Endothelial cell of umbilical vein (primary cell): ENCODE measurements around the gene SEMA3E. TPM values are rescaled to one million over a fixed set of nuclear protein-coding genes. Genes with fewer than 3 reads are reported as not detected.

Experiments used
- BruUV-seq: library from RNA; stranded (reverse); fragments of 400-500 nt; replicated peaks from 2 replicates; lab custom pipeline; 2021; lab: Mats Ljungman, UMichigan
- CTCF ChIA-PET: fragments of 300-600, 350-600 bp; sonication (Branson Sonifier 250); formaldehyde crosslinking; loops from one replicate; lab custom pipeline; 2021; ENCODE audit warnings: antibody characterized with exemption, inconsistent platforms; lab: Charles Lee
- POLR2A ChIA-PET: fragments of 300-600, 350-600 bp; sonication (Branson Sonifier 250); formaldehyde crosslinking; loops from one replicate; lab custom pipeline; 2021; ENCODE audit warnings: antibody characterized with exemption, inconsistent platforms; lab: Charles Lee
- DNase-seq: peaks from one replicate; pipeline ENCODE4 v3.0.0-alpha.2; 2011; ENCODE audit warnings: low read depth, low spot score
- FAIRE-seq: peaks from 2 replicates; lab custom pipeline; 2011; peaks lifted over from hg19 to GRCh38; lab: Jason Lieb, UNC
- H2AFZ ChIP-seq: 2 replicates; pipeline ENCODE4 v1.6.0; 2012; ENCODE audit warnings: low read depth, low read length, control low read depth, inconsistent platforms
- H3K27ac ChIP-seq: 2 replicates; pipeline ENCODE4 v1.5.1; 2011; ENCODE audit warnings: low read depth, mild to moderate bottlenecking, control low read depth, low read length, moderate library complexity; ENCODE audit not compliant: insufficient read depth
- H3K27me3 ChIP-seq, 2 experiments: 2 replicates each; pipeline versions ENCODE4 v1.6.0 to v1.6.1; 2011; ENCODE audit warnings: low read length in 2 of 2, mixed read lengths in 1 of 2; ENCODE audit not compliant: control insufficient read depth in 2 of 2, insufficient read depth in 2 of 2
- H3K36me3 ChIP-seq, 2 experiments: 2 replicates in 1 of 2; 3 replicates in 1 of 2; pipeline ENCODE4 v1.5.1; 2011; ENCODE audit warnings: low read length in 2 of 2, mild to moderate bottlenecking in 1 of 2, moderate library complexity in 1 of 2; ENCODE audit not compliant: control insufficient read depth in 2 of 2, insufficient read depth in 2 of 2; ENCODE audit errors: extremely low read depth in 1 of 2
- H3K4me1 ChIP-seq: 3 replicates; pipeline ENCODE4 v1.5.1; 2011; ENCODE audit warnings: mild to moderate bottlenecking, low read length; ENCODE audit not compliant: control insufficient read depth, insufficient read depth; ENCODE audit errors: extremely low read depth
- H3K4me2 ChIP-seq: 2 replicates; pipeline ENCODE4 v1.6.1; 2011; ENCODE audit warnings: low read length, control low read depth, mixed read lengths; ENCODE audit not compliant: insufficient read depth
- H3K4me3 ChIP-seq, 3 experiments: fragments of 200-600 bp in 1 of 3; sonication (generic), shearing (Covaris generic) in 1 of 3; replicated peaks in 1 of 3; 2 replicates each; pipeline ENCODE4 v1.5.1; 2011 to 2016; ENCODE audit warnings: control low read depth in 3 of 3, low read length in 3 of 3, mild to moderate bottlenecking in 2 of 3, inconsistent platforms in 1 of 3, low read depth in 1 of 3, moderate library complexity in 1 of 3; ENCODE audit not compliant: insufficient read depth in 1 of 3
- H3K79me2 ChIP-seq: 2 replicates; pipeline ENCODE4 v1.6.0; 2012; ENCODE audit warnings: low read length, inconsistent platforms; ENCODE audit not compliant: control insufficient read depth, insufficient read depth
- H3K9ac ChIP-seq: replicated peaks from 2 replicates; pipeline ENCODE3; 2011; ENCODE audit warnings: low read length, control low read depth; ENCODE audit not compliant: insufficient read depth; ENCODE audit errors: extremely low read depth
- H3K9me1 ChIP-seq: replicated peaks from 3 replicates; pipeline ENCODE4 v1.6.0; 2011; ENCODE audit warnings: mild to moderate bottlenecking, low read length; ENCODE audit not compliant: control insufficient read depth, insufficient read depth; ENCODE audit errors: extremely low read depth
- H3K9me3 ChIP-seq: replicated peaks from 2 replicates; pipeline ENCODE4 v1.5.1; 2012; ENCODE audit warnings: low read length, inconsistent platforms; ENCODE audit not compliant: control insufficient read depth, insufficient read depth
- H4K20me1 ChIP-seq: replicated peaks from 2 replicates; pipeline ENCODE3; 2011; ENCODE audit warnings: mild to moderate bottlenecking, low read length; ENCODE audit not compliant: control insufficient read depth, insufficient read depth; ENCODE audit errors: extremely low read depth
- CTCF ChIP-seq, 2 donors: IDR thresholded peaks; 1 replicate in 1 of 2; 2 replicates in 1 of 2; pipeline ENCODE4 v1.5.1; 2011; ENCODE audit warnings: low read length in 2 of 2, mild to moderate bottlenecking in 2 of 2, moderate library complexity in 2 of 2, control low read depth in 1 of 2, inconsistent platforms in 1 of 2, low read depth in 1 of 2; ENCODE audit not compliant: insufficient read depth in 1 of 2; ENCODE audit errors: extremely low read depth in 1 of 2
- EZH2 ChIP-seq: IDR thresholded peaks from 2 replicates; pipeline ENCODE4 v1.6.1; 2012; ENCODE audit warnings: borderline replicate concordance, low read depth, mild to moderate bottlenecking, moderate library complexity, low read length, inconsistent platforms; ENCODE audit not compliant: severe bottlenecking
- FOS ChIP-seq: IDR thresholded peaks from 2 replicates; pipeline ENCODE4 v1.6.1; 2011; ENCODE audit warnings: mild to moderate bottlenecking, low read length, moderate library complexity, borderline replicate concordance; ENCODE audit not compliant: insufficient read depth
- GATA2 ChIP-seq: IDR thresholded peaks from 2 replicates; pipeline ENCODE4 v1.7.0; 2011; ENCODE audit warnings: low read depth, mild to moderate bottlenecking, moderate library complexity, mixed read lengths, low read length; ENCODE audit not compliant: insufficient read length, insufficient read depth
- JUN ChIP-seq: IDR thresholded peaks from 2 replicates; pipeline ENCODE4 v1.6.1; 2011; ENCODE audit warnings: borderline replicate concordance, low read depth; ENCODE audit not compliant: insufficient read length, insufficient read depth
- MAX ChIP-seq: IDR thresholded peaks from 2 replicates; pipeline ENCODE4 v1.6.1; 2011; ENCODE audit not compliant: insufficient read depth, insufficient read length
- MYC ChIP-seq: IDR thresholded peaks from one replicate; pipeline ENCODE4 v1.6.1; 2011; ENCODE audit warnings: mild to moderate bottlenecking, low read depth, low read length
- POLR2A ChIP-seq: IDR thresholded peaks from 2 replicates; pipeline ENCODE4 v1.6.1; 2012; ENCODE audit warnings: low read depth, mild to moderate bottlenecking, control low read depth, low read length
- POLR2AphosphoS5 ChIP-seq: IDR thresholded peaks from 2 replicates; pipeline ENCODE4 v1.6.1; 2012; ENCODE audit warnings: low read depth, mild to moderate bottlenecking, control low read depth, low read length, moderate library complexity; ENCODE audit not compliant: insufficient read depth
- dilution Hi-C: fragments of 300-500 bp; cut with MboI; formaldehyde crosslinking; loops from one replicate; pipeline ENCODE4 v1.15.0; 2019; ENCODE audit warnings: low sequenced_read_pairs; ENCODE audit not compliant: extremely low pct_ligation_motif_present
- intact Hi-C: fragments of 100-400 bp; cut with micrococcal nuclease; formaldehyde crosslinking; loops from one replicate; pipeline ENCODE4 v1.10.0; 2022
- polyA plus RNA-seq, 4 experiments: library from polyadenylated mRNA; depleted of rRNA in 3 of 4; stranded (reverse) in 3 of 4; unstranded in 1 of 4; fragments of >200 nt; gene quantifications; 2 replicates each; pipeline versions ENCODE4 v1.2.1 to v1.2.3, GENCODE V29; 2011 to 2012; ENCODE audit warnings: missing spikeins in 1 of 4
- total RNA-seq: library from RNA; stranded (reverse); gene quantifications from 2 replicates; pipeline ENCODE4 v1.2.3, GENCODE V29; 2021

The SEMA3E gene
- total and polyA plus RNA-seq, 2 donors (not counting 3 experiments of a cell fraction or from before 2014, with no cell fraction given) = not detected

GRCh38 chr7:83355143-83355542 is 293.8 kb downstream of the SEMA3E start:
- no peak for DNase-seq
- no peaks in the 10 kb centered on the region for H3K9me1 ChIP-seq
- H4K20me1 ChIP-seq = no peaks in the 10 kb centered on the region
- no peak overlapping the region for H2AFZ ChIP-seq
- no peaks in the 10 kb centered on the region for H3K36me3 ChIP-seq
- intact Hi-C loops = no loop called here
- no peak overlapping the region for H3K4me3 ChIP-seq
- H3K27ac ChIP-seq = no peak overlapping the region
- CTCF ChIA-PET = no interaction called here
- TF ChIP-seq FOS (no peak), EZH2 (no peak), POLR2A (no peak), MYC (no peak), POLR2AphosphoS5 (no peak), MAX (no peak), GATA2 (no peak), CTCF (IDR thresholded peaks at IDR 0.05; ENCODE audit: extremely low read depth in 1 of 2, insufficient read depth in 1 of 2, low read depth in 1 of 2, low read length in 2 of 2) (no peak), JUN (no peak)
- dilution Hi-C loops = no loop called here
- H3K27me3 ChIP-seq = peaks cover 0 to 1% of the 10 kb centered on the region in 2 experiments
- no peaks in the 10 kb centered on the region for H3K79me2 ChIP-seq
- no peaks in the 10 kb centered on the region for H3K4me1 ChIP-seq
- no peak overlapping the region for H3K4me2 ChIP-seq
- POLR2A ChIA-PET = no interaction called here
- no peaks in the 10 kb centered on the region for H3K9me3 ChIP-seq
- no TSS peak for BruUV-seq
- H3K9ac ChIP-seq = no peak overlapping the region
- no peak for FAIRE-seq
